Measurements from ENCODE around the gene BST1.

DNA sequence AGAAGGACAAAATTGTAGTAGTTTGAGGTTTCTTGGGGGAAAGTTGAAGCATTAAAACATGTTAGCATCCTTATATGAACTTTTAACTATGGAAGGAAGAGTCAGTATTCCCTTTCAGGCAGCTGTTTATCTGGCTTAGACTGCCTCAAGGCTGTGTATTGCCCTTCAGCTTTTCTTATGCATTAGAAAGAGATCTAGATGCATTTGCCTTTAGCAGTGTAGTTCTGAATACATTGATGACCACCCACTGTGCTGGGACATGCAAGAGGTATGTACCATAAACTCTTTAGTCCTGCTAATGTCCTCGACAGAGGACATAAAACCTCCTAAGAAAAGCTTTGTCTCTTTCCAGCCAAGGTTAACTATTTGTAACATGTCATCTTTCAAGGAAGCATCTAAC is 18.4 kb upstream of the BST1 start:
- TF ChIP-seq CTCF (conservative IDR thresholded peaks at IDR 0.05 in 1 of 2, IDR thresholded peaks at IDR 0.05 in 1 of 2; ENCODE audit: low read depth in 1 of 2, low read length in 2 of 2) (no peak), EZH2 (IDR thresholded peaks at IDR 0.05; ENCODE audit: low read length, missing control alignments) (no peak)
